Fibroblast of lung (primary cell): Measurements from ENCODE around the gene USP53.

Source experiments
- EZH2 ChIP-seq: IDR thresholded peaks from 2 replicates; pipeline ENCODE4 v1.5.1; 2012; ENCODE audit warnings: low read length, control low read depth, mild to moderate bottlenecking; ENCODE audit errors: missing control alignments
- TF ChIP-seq, protein P1 (sequence below), 2 donors: IDR thresholded peaks in 1 of 2; conservative IDR thresholded peaks in 1 of 2; 1 replicate in 1 of 2; 2 replicates in 1 of 2; pipeline ENCODE4 v1.5.1; 2011 to 2012; ENCODE audit warnings: low read length in 2 of 2, control low read depth in 1 of 2, inconsistent platforms in 1 of 2, low read depth in 1 of 2, mild to moderate bottlenecking in 1 of 2

DNA sequence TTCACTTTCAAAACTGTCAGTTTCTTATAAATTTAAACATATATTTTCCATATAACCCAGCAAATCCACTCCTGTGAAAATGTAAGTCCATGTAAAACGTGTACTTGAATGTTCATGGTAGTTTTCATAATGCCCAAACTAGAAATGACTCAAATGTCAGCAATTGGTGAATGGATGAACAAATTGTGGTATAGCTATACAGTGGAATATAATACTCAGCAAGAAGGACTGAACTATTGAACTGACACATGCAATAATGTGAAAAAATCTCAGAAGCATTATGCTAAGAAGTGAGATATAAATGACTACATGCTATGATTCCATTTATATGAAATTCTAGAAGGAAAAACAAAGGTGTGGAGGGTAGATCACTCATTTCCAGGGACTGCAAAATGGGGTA lies 52.2 kb downstream of the USP53 start:
- TF ChIP-seq EZH2, result no peak
- TF ChIP-seq, protein P1, sequence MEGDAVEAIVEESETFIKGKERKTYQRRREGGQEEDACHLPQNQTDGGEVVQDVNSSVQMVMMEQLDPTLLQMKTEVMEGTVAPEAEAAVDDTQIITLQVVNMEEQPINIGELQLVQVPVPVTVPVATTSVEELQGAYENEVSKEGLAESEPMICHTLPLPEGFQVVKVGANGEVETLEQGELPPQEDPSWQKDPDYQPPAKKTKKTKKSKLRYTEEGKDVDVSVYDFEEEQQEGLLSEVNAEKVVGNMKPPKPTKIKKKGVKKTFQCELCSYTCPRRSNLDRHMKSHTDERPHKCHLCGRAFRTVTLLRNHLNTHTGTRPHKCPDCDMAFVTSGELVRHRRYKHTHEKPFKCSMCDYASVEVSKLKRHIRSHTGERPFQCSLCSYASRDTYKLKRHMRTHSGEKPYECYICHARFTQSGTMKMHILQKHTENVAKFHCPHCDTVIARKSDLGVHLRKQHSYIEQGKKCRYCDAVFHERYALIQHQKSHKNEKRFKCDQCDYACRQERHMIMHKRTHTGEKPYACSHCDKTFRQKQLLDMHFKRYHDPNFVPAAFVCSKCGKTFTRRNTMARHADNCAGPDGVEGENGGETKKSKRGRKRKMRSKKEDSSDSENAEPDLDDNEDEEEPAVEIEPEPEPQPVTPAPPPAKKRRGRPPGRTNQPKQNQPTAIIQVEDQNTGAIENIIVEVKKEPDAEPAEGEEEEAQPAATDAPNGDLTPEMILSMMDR (conservative IDR thresholded peaks at IDR 0.05 in 1 of 2, IDR thresholded peaks at IDR 0.05 in 1 of 2; ENCODE audit: low read depth in 1 of 2, low read length in 2 of 2), result no peak
